Endometrial microvascular endothelial cells (primary cell): Measurements from ENCODE around the gene ZXDB. TPM values are rescaled to one million over a fixed set of nuclear protein-coding genes. Genes with fewer than 3 reads are reported as not detected.

Experiments
- in situ Hi-C: cut with HindIII; loops from 2 replicates; pipeline ENCODE4 v1.10.0; 2017; ENCODE audit warnings: low sequenced_read_pairs, low pct_unique_long_range_greater_than_20kb; ENCODE audit errors: inconsistent ontology term
- total RNA-seq: library from RNA; depleted of rRNA; stranded (reverse); fragments of >200 nt; gene quantifications from one replicate; pipeline ENCODE4 v1.2.3, GENCODE V29; 2015; ENCODE audit errors: inconsistent ontology term

The ZXDB gene
- total RNA-seq, 1 donor from 2014 or later: 11.7 TPM

- in situ Hi-C loops: no loop called here
Observed at GRCh38 chrX:57647020-57647419, 55.2 kb downstream of the ZXDB start.

Other genes starting within 250 kb of the ZXDB start
- gene NLRP2B, start 88.2 kb downstream of the ZXDB start, total RNA-seq: not detected